Bronchus fibroblast of lung (primary cell): ENCODE results near the gene ZSCAN23. TPM values are rescaled to one million over a fixed set of nuclear protein-coding genes. Genes with fewer than 3 reads are reported as not detected.

Experiments used
- total RNA-seq: library from RNA; depleted of rRNA; stranded (reverse); fragments of >200 nt; gene quantifications from 2 replicates; pipeline ENCODE4 v1.2.3, GENCODE V29; 2015

Gene ZSCAN23
- 1.5 and 2.5 TPM in 2 replicates for total RNA-seq

DNA sequence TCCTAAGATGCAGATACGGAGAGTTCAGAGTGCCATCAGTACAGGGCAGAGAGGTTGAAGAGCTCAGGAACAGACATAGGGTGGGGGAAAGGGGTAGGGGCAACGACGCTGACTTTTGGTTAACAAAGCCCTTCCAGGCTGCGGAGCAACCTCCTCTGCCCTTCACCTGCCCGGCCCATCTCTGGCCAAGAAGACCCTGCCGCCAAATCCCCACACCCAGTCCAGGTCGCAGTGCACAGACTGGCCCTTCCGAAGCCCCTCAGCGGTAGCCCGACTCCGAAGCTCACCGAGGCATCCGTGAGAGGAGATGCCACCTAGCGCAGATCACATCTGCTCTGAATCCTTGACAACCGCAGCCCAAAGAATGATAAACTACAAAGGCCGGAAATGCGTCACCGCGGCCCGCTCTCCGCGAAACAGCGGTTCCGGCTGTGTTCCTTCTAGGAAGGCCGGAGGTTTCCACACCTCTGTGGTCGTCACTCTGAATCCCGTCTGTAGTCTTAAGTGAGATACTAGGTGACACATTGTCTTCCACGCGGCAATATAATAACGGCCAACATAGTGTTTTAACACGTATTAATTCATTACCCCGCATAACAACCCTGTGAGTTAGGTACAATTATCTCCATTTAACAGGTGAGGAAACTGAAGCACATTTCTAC lies at the start of gene ZSCAN23:
Gene ZSCAN23, minus strand, starts transcription at position 380 of the 662 bp plus-strand sequence. CDS start 7,225 bp downstream, outside the sequence.

DNA sequence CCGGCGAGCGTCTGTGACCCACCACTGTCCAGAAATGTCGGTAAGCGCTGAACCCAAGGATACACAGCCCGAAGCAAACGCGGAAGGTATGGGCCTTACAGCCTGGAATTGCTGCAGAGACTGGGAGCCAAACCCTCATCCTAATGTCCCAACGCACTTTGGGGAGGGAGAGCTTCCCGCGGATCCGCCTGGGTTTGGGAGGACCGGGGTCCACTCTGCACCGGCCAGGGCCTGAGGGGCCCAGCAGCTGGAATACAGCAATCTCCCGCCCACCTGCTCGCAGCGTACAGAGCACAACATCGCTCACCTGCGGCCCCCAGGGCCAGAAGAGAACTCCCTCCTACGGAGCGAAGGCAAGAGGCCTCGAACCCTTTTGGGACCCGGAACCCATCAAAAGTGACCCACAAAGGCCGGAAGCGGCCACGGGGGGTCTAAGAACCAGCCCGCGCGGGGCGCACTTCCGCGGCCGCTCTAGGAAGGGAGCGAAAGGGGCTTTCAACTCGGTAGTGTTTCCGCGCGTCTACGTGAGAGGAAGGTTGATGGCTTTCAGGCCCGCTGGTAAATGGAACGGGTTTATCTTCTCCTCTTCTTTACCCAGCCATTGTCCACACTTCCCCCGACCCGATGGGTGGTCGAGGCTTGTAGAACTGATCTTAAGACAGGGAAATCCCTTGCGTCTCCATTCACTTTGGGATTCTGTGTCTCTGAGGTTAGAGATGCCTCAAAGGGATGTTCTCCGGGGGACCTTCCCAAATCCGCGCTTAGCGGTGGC lies 43.8 kb downstream of the ZSCAN23 start, which contains the start of gene ZSCAN12:
Gene ZSCAN12, minus strand, starts transcription at position 398 of the 772 bp plus-strand sequence. CDS start 1,342 bp downstream, outside the sequence.

Other genes with a start within 250 kb of the ZSCAN23 start
- 8.1 and 10.4 TPM in 2 replicates for gene ZSCAN9, start 218.2 kb downstream of the ZSCAN23 start, total RNA-seq
- 4.0 and 4.5 TPM in 2 replicates for gene ZKSCAN4, start 191.2 kb downstream of the ZSCAN23 start, total RNA-seq
- 0.89 and 1.3 TPM in 2 replicates for gene NKAPL, start 184.2 kb downstream of the ZSCAN23 start, total RNA-seq
- 11.0 and 11.9 TPM in 2 replicates for gene ZSCAN26, start 176.3 kb downstream of the ZSCAN23 start, total RNA-seq
- gene PGBD1, start 161.9 kb downstream of the ZSCAN23 start, total RNA-seq = 5.9 and 7.1 TPM in 2 replicates
- 0.84 and 0.89 TPM in 2 replicates for gene ZSCAN31, start 107.3 kb downstream of the ZSCAN23 start, total RNA-seq
- 2.7 and 3.3 TPM in 2 replicates for gene ZKSCAN3, start 93.5 kb downstream of the ZSCAN23 start, total RNA-seq
- gene ZSCAN12, start 43.7 kb downstream of the ZSCAN23 start, total RNA-seq = 3.4 and 5.5 TPM in 2 replicates
- not detected in 2 replicates for gene GPX6, start 72.3 kb upstream of the ZSCAN23 start, total RNA-seq
- not detected in 2 replicates for gene GPX5, start 82.4 kb upstream of the ZSCAN23 start, total RNA-seq